IMR-90 (cell line): ENCODE results near the gene CAMKMT. TPM values are rescaled to one million over a fixed set of nuclear protein-coding genes. Genes with fewer than 3 reads are reported as not detected.

Experiments
- ATAC-seq: fragments of 200-7000 bp; cut with Tn5 transposase; 2 replicates; pipeline ENCODE4 v1.9.1; 2020; ENCODE audit warnings: low read depth, mild to moderate bottlenecking, moderate library complexity
- BruUV-seq: library from RNA; stranded (reverse); fragments of 400-500 nt; replicated peaks from 2 replicates; lab custom pipeline; 2021; lab: Mats Ljungman, UMichigan
- CTCF ChIA-PET: fragments of 300-600 bp; formaldehyde crosslinking; extraction: SDS; loops from one replicate; lab custom pipeline; 2021; ENCODE audit warnings: antibody characterized with exemption; lab: Yijun Ruan, JAX
- POLR2A ChIA-PET: fragments of 300-600 bp; sonication (Branson Sonifier 250); formaldehyde crosslinking; loops from one replicate; lab custom pipeline; 2022; ENCODE audit warnings: antibody characterized with exemption; ENCODE audit not compliant: unreplicated experiment; lab: Charles Lee
- DNase-seq: peaks from one replicate; pipeline ENCODE4 v3.0.0; 2013
- H2AFZ ChIP-seq: replicated peaks from 2 replicates; pipeline ENCODE3; 2013; ENCODE audit warnings: low read length, mild to moderate bottlenecking; ENCODE audit not compliant: poor library complexity
- H2AK5ac ChIP-seq: 2 replicates; pipeline ENCODE4 v1.6.1; 2013; ENCODE audit warnings: low read depth, low read length, inconsistent platforms
- H2AK9ac ChIP-seq: replicated peaks from 2 replicates; pipeline ENCODE3; 2013; ENCODE audit warnings: mild to moderate bottlenecking, low read depth, low read length, moderate library complexity; ENCODE audit not compliant: poor library complexity
- H2BK120ac ChIP-seq: 2 replicates; pipeline ENCODE4 v1.6.1; 2013; ENCODE audit warnings: low read depth, low read length, inconsistent platforms
- H2BK15ac ChIP-seq: 3 replicates; pipeline ENCODE4 v1.6.1; 2013; ENCODE audit warnings: low read depth, low read length, inconsistent platforms
- H2BK20ac ChIP-seq: 2 replicates; pipeline ENCODE4 v1.6.1; 2013; ENCODE audit warnings: low read depth, mild to moderate bottlenecking, inconsistent platforms, low read length, moderate library complexity
- H2BK5ac ChIP-seq: 2 replicates; pipeline ENCODE4 v1.6.1; 2013; ENCODE audit warnings: mild to moderate bottlenecking, low read depth, low read length, inconsistent platforms; ENCODE audit not compliant: poor library complexity, severe bottlenecking
- H3K14ac ChIP-seq: replicated peaks from 2 replicates; pipeline ENCODE4 v1.6.1; 2013; ENCODE audit warnings: low read depth, low read length, inconsistent platforms
- H3K18ac ChIP-seq: 2 replicates; pipeline ENCODE4 v1.6.1; 2013; ENCODE audit warnings: low read depth, low read length, control low read depth
- H3K23ac ChIP-seq: 2 replicates; pipeline ENCODE4 v1.6.1; 2013; ENCODE audit warnings: low read depth, low read length, inconsistent platforms
- H3K27ac ChIP-seq: 2 replicates; pipeline ENCODE4 v1.5.1; 2013; ENCODE audit warnings: mild to moderate bottlenecking, control low read depth, low read length; ENCODE audit not compliant: insufficient read depth
- H3K27me3 ChIP-seq: 2 replicates; pipeline ENCODE4 v1.6.1; 2013; ENCODE audit warnings: low read length; ENCODE audit not compliant: control insufficient read depth, insufficient read depth
- H3K36me3 ChIP-seq: 2 replicates; pipeline ENCODE4 v1.6.1; 2013; ENCODE audit warnings: low read length, mixed read lengths; ENCODE audit not compliant: control insufficient read depth, insufficient read depth
- H3K4ac ChIP-seq: 2 replicates; pipeline ENCODE4 v1.6.1; 2013; ENCODE audit warnings: low read depth, low read length, inconsistent platforms
- H3K4me1 ChIP-seq: 2 replicates; pipeline ENCODE4 v1.6.1; 2013; ENCODE audit warnings: low read length, mixed read lengths; ENCODE audit not compliant: control insufficient read depth, insufficient read depth
- H3K4me2 ChIP-seq: 2 replicates; pipeline ENCODE4 v1.6.1; 2013; ENCODE audit warnings: low read depth, mild to moderate bottlenecking, control low read depth, low read length, moderate library complexity
- H3K4me3 ChIP-seq: 2 replicates; pipeline ENCODE4 v1.5.1; 2013; ENCODE audit warnings: low read depth, mild to moderate bottlenecking, control low read depth, low read length, moderate library complexity; ENCODE audit not compliant: insufficient read depth
- H3K56ac ChIP-seq: 2 replicates; pipeline ENCODE4 v1.6.1; 2013; ENCODE audit warnings: low read length, inconsistent platforms; ENCODE audit not compliant: insufficient read depth; ENCODE audit errors: extremely low read depth
- H3K79me1 ChIP-seq, 2 experiments: 2 replicates each; pipeline ENCODE4 v1.6.1; 2013; ENCODE audit warnings: low read length in 2 of 2, inconsistent platforms in 1 of 2, low read depth in 1 of 2
- H3K9ac ChIP-seq: 2 replicates; pipeline ENCODE4 v1.6.1; 2013; ENCODE audit warnings: low read depth, low read length, control low read depth
- H3K9me1 ChIP-seq: 2 replicates; pipeline ENCODE4 v1.6.1; 2013; ENCODE audit warnings: low read length, inconsistent platforms; ENCODE audit not compliant: insufficient read depth
- H3K9me3 ChIP-seq: 2 replicates; pipeline ENCODE4 v1.6.1; 2013; ENCODE audit warnings: low read length; ENCODE audit not compliant: control insufficient read depth, insufficient read depth
- H4K20me1 ChIP-seq: 2 replicates; pipeline ENCODE4 v1.6.1; 2013; ENCODE audit warnings: low read length, inconsistent platforms; ENCODE audit not compliant: insufficient read depth
- H4K5ac ChIP-seq: 2 replicates; pipeline ENCODE4 v1.6.1; 2013; ENCODE audit warnings: mild to moderate bottlenecking, low read depth, low read length, control low read depth
- H4K8ac ChIP-seq, 2 experiments: 2 replicates each; pipeline ENCODE4 v1.6.1; 2013; ENCODE audit warnings: low read depth in 2 of 2, low read length in 2 of 2, control low read depth in 1 of 2, inconsistent platforms in 1 of 2
- H4K91ac ChIP-seq: 2 replicates; pipeline ENCODE4 v1.6.1; 2013; ENCODE audit warnings: low read depth, low read length, inconsistent platforms; ENCODE audit not compliant: insufficient read depth
- BHLHE40 ChIP-seq: fragments of 150-350 bp; IDR thresholded peaks from 2 replicates; pipeline ENCODE4 v1.6.1; 2016; ENCODE audit warnings: mild to moderate bottlenecking, low read depth, low read length
- CEBPB ChIP-seq: IDR thresholded peaks from 2 replicates; pipeline ENCODE4 v1.6.1; 2012; ENCODE audit warnings: low read depth, low read length, improper control_type of control experiment
- FOS ChIP-seq: fragments of 150-350 bp; IDR thresholded peaks from 2 replicates; pipeline ENCODE4 v1.6.1; 2016; ENCODE audit warnings: low read depth, low read length
- MAZ ChIP-seq: IDR thresholded peaks from 2 replicates; pipeline ENCODE4 v1.6.1; 2012; ENCODE audit warnings: low read depth, mild to moderate bottlenecking, low read length, improper control_type of control experiment, moderate library complexity, borderline replicate concordance
- MXI1 ChIP-seq: IDR thresholded peaks from 2 replicates; pipeline ENCODE4 v1.6.1; 2012; ENCODE audit warnings: low read depth, mild to moderate bottlenecking, low read length, moderate library complexity, borderline replicate concordance
- NFE2L2 ChIP-seq: fragments of 150-350 bp; IDR thresholded peaks from 2 replicates; pipeline ENCODE4 v1.6.1; 2016; ENCODE audit warnings: low read depth, mild to moderate bottlenecking, low read length
- POLR2A ChIP-seq: IDR thresholded peaks from 2 replicates; pipeline ENCODE4 v1.6.1; 2012; ENCODE audit warnings: mild to moderate bottlenecking, low read depth, low read length
- RAD21 ChIP-seq: IDR thresholded peaks from 2 replicates; pipeline ENCODE4 v1.6.1; 2012; ENCODE audit warnings: low read length, improper control_type of control experiment
- RCOR1 ChIP-seq: IDR thresholded peaks from 2 replicates; pipeline ENCODE4 v1.6.1; 2012; ENCODE audit warnings: mild to moderate bottlenecking, low read length, improper control_type of control experiment; ENCODE audit not compliant: insufficient replicate concordance
- RFX5 ChIP-seq: IDR thresholded peaks from 2 replicates; pipeline ENCODE4 v1.8.0; 2012; ENCODE audit warnings: low read depth, mild to moderate bottlenecking, low read length, moderate library complexity
- SMC3 ChIP-seq: fragments of 150-350 bp; IDR thresholded peaks from 2 replicates; pipeline ENCODE4 v1.6.1; 2016; ENCODE audit warnings: low read depth, mild to moderate bottlenecking, antibody characterized with exemption, low read length, moderate library complexity
- dilution Hi-C: fragments of 300-500 bp; cut with HindIII; formaldehyde crosslinking; loops from one replicate; pipeline ENCODE4 v1.14.3; 2018; ENCODE audit warnings: low sequenced_read_pairs; ENCODE audit not compliant: unreplicated experiment
- in situ Hi-C: fragments of 300-500 bp; cut with MboI; formaldehyde crosslinking; loops from 3 replicates; pipeline ENCODE4 v1.14.3; 2019; ENCODE audit warnings: low sequenced_read_pairs, inconsistent platforms, mixed read lengths
- intact Hi-C: fragments of 100-400 bp; cut with micrococcal nuclease; formaldehyde crosslinking; loops from 2 replicates; pipeline ENCODE4 v1.10.0; 2022
- polyA plus RNA-seq, 3 experiments: library from polyadenylated mRNA; depleted of rRNA; stranded (reverse); fragments of >200 nt; gene quantifications; 2 replicates each; pipeline ENCODE4 v1.2.3, GENCODE V29; 2012; ENCODE audit warnings: low replicate concordance in 1 of 3
- total RNA-seq: library from RNA; depleted of rRNA; stranded (reverse); fragments of >200 nt; gene quantifications from 2 replicates; pipeline ENCODE4 v1.2.3, GENCODE V29; 2012
- TF ChIP-seq, protein P1 (sequence below): fragments of 150-350 bp; IDR thresholded peaks from 2 replicates; pipeline ENCODE4 v1.6.1; 2016; ENCODE audit warnings: low read depth, mild to moderate bottlenecking, low read length, moderate library complexity, borderline replicate concordance
- TF ChIP-seq, protein P2 (sequence below): fragments of 150-350 bp; IDR thresholded peaks from 2 replicates; pipeline ENCODE4 v1.6.1; 2017; ENCODE audit warnings: mild to moderate bottlenecking, antibody characterized with exemption, low read length, low read depth
- TF ChIP-seq, protein P3 (sequence below): conservative IDR thresholded peaks from 2 replicates; pipeline ENCODE4 v1.5.1; 2012; ENCODE audit warnings: mild to moderate bottlenecking, low read depth, low read length, improper control_type of control experiment

The CAMKMT gene
- total and polyA plus RNA-seq, 2 of the 4 experiments (the other 2 are of a cell fraction) = 4.4 to 6.8 TPM

DNA sequence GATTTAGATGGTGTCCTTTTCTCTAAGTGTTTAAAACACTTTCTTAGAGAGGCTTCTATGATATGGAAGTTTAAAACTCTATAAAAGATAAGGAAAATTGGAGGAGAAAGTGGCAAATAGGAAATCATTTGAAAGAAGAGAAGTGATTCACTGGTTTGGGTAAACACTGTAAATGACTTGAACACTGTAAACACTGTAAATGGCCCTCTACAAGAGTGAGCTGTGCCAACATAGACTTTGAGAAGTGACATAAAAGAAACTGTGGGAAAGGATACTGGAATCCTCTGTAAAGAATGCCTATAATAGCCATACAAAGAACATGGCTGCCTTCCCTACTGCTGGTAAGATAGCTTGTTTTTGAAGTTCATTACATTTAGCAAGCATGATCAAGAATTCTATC lies 368.8 kb downstream of the CAMKMT start:
- no peak overlapping the region for H3K9ac ChIP-seq

More for the DNA sequence above, 368.8 kb downstream of the CAMKMT start:
- H2AK5ac ChIP-seq = no peak overlapping the region
- H3K27me3 ChIP-seq = no peaks in the 10 kb centered on the region
- no peaks in the 10 kb centered on the region for H4K20me1 ChIP-seq
- no peaks in the 10 kb centered on the region for H3K4me1 ChIP-seq
- ChIA-PET POLR2A (no interaction called here), CTCF (no interaction called here)
- H4K91ac ChIP-seq = no peak overlapping the region
- H2BK15ac ChIP-seq = no peak overlapping the region
- H3K18ac ChIP-seq = no peak overlapping the region
- H4K5ac ChIP-seq = no peak overlapping the region
- no peak overlapping the region for H3K27ac ChIP-seq
- no peak overlapping the region for H3K4me2 ChIP-seq
- H3K9me1 ChIP-seq = no peaks in the 10 kb centered on the region
- intact Hi-C loops (no loop called here), in situ Hi-C loops (no loop called here), dilution Hi-C loops (no loop called here)
- BruUV-seq = no TSS peak
- no peak for ATAC-seq
- H3K4me3 ChIP-seq = no peak overlapping the region
- H2AK9ac ChIP-seq = no peak overlapping the region
- TF ChIP-seq, protein P1, sequence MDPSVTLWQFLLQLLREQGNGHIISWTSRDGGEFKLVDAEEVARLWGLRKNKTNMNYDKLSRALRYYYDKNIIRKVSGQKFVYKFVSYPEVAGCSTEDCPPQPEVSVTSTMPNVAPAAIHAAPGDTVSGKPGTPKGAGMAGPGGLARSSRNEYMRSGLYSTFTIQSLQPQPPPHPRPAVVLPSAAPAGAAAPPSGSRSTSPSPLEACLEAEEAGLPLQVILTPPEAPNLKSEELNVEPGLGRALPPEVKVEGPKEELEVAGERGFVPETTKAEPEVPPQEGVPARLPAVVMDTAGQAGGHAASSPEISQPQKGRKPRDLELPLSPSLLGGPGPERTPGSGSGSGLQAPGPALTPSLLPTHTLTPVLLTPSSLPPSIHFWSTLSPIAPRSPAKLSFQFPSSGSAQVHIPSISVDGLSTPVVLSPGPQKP = no peak
- TF ChIP-seq, protein P2, sequence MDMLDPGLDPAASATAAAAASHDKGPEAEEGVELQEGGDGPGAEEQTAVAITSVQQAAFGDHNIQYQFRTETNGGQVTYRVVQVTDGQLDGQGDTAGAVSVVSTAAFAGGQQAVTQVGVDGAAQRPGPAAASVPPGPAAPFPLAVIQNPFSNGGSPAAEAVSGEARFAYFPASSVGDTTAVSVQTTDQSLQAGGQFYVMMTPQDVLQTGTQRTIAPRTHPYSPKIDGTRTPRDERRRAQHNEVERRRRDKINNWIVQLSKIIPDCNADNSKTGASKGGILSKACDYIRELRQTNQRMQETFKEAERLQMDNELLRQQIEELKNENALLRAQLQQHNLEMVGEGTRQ = no peak
- TF ChIP-seq POLR2A = no peak
- no peak for TF ChIP-seq FOS
- no peak for TF ChIP-seq RCOR1
- TF ChIP-seq CEBPB = no peak
- TF ChIP-seq RFX5 = no peak
- TF ChIP-seq RAD21 = no peak
- TF ChIP-seq SMC3 = no peak
- TF ChIP-seq, protein P3, sequence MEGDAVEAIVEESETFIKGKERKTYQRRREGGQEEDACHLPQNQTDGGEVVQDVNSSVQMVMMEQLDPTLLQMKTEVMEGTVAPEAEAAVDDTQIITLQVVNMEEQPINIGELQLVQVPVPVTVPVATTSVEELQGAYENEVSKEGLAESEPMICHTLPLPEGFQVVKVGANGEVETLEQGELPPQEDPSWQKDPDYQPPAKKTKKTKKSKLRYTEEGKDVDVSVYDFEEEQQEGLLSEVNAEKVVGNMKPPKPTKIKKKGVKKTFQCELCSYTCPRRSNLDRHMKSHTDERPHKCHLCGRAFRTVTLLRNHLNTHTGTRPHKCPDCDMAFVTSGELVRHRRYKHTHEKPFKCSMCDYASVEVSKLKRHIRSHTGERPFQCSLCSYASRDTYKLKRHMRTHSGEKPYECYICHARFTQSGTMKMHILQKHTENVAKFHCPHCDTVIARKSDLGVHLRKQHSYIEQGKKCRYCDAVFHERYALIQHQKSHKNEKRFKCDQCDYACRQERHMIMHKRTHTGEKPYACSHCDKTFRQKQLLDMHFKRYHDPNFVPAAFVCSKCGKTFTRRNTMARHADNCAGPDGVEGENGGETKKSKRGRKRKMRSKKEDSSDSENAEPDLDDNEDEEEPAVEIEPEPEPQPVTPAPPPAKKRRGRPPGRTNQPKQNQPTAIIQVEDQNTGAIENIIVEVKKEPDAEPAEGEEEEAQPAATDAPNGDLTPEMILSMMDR = no peak
- no peak for TF ChIP-seq BHLHE40
- TF ChIP-seq MAZ = no peak
- TF ChIP-seq NFE2L2 = no peak
- no peak for TF ChIP-seq MXI1
- H3K56ac ChIP-seq = no peak overlapping the region
- no peak for DNase-seq
- H3K14ac ChIP-seq = no peak overlapping the region
- no peak overlapping the region for H4K8ac ChIP-seq
- H2BK5ac ChIP-seq = no peak overlapping the region
- H3K4ac ChIP-seq = no peak overlapping the region
- 0 out of 2 replicates have a peak, but pooled peaks cover under 1% of the 10 kb centered on the region for H3K9me3 ChIP-seq
- no peak overlapping the region for H2BK20ac ChIP-seq
- H3K36me3 ChIP-seq = no peaks in the 10 kb centered on the region
- no peaks in the 10 kb centered on the region for H3K79me1 ChIP-seq
- no peak overlapping the region for H2AFZ ChIP-seq
- no peak overlapping the region for H2BK120ac ChIP-seq
- H3K23ac ChIP-seq = no peak overlapping the region
